Activated T-cell treated with anti-CD3 and anti-CD28 coated beads for 24 hours (primary cell): ENCODE data around the gene GABRB2.
"Not testable (repeated sequence)": the region's sequence is repeated elsewhere in the genome, so short reads cannot be mapped to it uniquely, and the experiment has no call there.

Experiments
- DNase-seq: peaks from one replicate; pipeline ENCODE4 v3.0.0-alpha.2; 2020; ENCODE audit warnings: low read depth

GABRB2 gene

GRCh38 chr5:161546470-161547301, at the start of gene GABRB2:
GABRB2 (minus strand) TSS chr5:161546725; CDS start chr5:161546643, 82 bp downstream.
- no peak for DNase-seq

GRCh38 chr5:161585798-161586197, 39.3 kb upstream of the GABRB2 start:
- DNase-seq, result no peak

GRCh38 chr5:161580621-161581020, 34.1 kb upstream of the GABRB2 start:
- no peak for DNase-seq

- DNase-seq, result no peak
Observed at GRCh38 chr5:161572914-161573313, 26.4 kb upstream of the GABRB2 start.

- no peak for DNase-seq
Observed at GRCh38 chr5:161566081-161566480, 19.6 kb upstream of the GABRB2 start.

- no peak for DNase-seq
Observed at GRCh38 chr5:161562446-161562845, 15.9 kb upstream of the GABRB2 start.

- DNase-seq, result no peak
Observed at GRCh38 chr5:161549106-161549505, 2.6 kb upstream of the GABRB2 start.

GRCh38 chr5:161548487-161549094, 2.1 kb upstream of the GABRB2 start:
- DNase-seq, result no peak

- no peak for DNase-seq
Observed at GRCh38 chr5:161547738-161548486, 1.4 kb upstream of the GABRB2 start.

- no peak for DNase-seq
Observed at GRCh38 chr5:161547406-161547737, 847 bp upstream of the GABRB2 start.

- DNase-seq, result no peak
Observed at GRCh38 chr5:161546095-161546469, 443 bp downstream of the GABRB2 start.

- DNase-seq, result no peak
Observed at GRCh38 chr5:161545344-161546094, 1.0 kb downstream of the GABRB2 start.

- no peak for DNase-seq
Observed at GRCh38 chr5:161544350-161544765, 2.2 kb downstream of the GABRB2 start.

GRCh38 chr5:161539016-161539415, 7.5 kb downstream of the GABRB2 start:
- no peak for DNase-seq

GRCh38 chr5:161535762-161536161, 10.8 kb downstream of the GABRB2 start:
- DNase-seq, result no peak

GRCh38 chr5:161530700-161531099, 15.8 kb downstream of the GABRB2 start:
- DNase-seq, result no peak

GRCh38 chr5:161513942-161514341, 32.6 kb downstream of the GABRB2 start:
- no peak for DNase-seq

- DNase-seq, result no peak
Observed at GRCh38 chr5:161507591-161507990, 38.9 kb downstream of the GABRB2 start.

GRCh38 chr5:161505160-161505559, 41.4 kb downstream of the GABRB2 start:
- not testable (repeated sequence) for DNase-seq

- DNase-seq, result no peak
Observed at GRCh38 chr5:161498531-161498930, 48.0 kb downstream of the GABRB2 start.

GRCh38 chr5:161483721-161484120, 62.8 kb downstream of the GABRB2 start:
- no peak for DNase-seq

GRCh38 chr5:161481922-161482321, 64.6 kb downstream of the GABRB2 start:
- DNase-seq, result no peak
